Islet precursor cell (in vitro differentiated cells): ENCODE results near the gene KIF4B.
"Not testable (repeated sequence)": the region's sequence is repeated elsewhere in the genome, so short reads cannot be mapped to it uniquely, and the experiment has no call there.

Experiments
- DNase-seq: peaks from one replicate; pipeline ENCODE4 v3.0.0-alpha.2; 2018

KIF4B gene

GRCh38 chr5:155006265-155006664 is 7.3 kb upstream of the KIF4B start:
- not testable (repeated sequence) for DNase-seq

GRCh38 chr5:155008669-155009068 is 4.9 kb upstream of the KIF4B start:
- peak; percentile 70 for DNase-seq

- no peak for DNase-seq
These were observed 2.7 kb upstream of the KIF4B start for GRCh38 chr5:155010881-155011280.

GRCh38 chr5:155015239-155015638 is 1.7 kb downstream of the KIF4B start:
- DNase-seq = no peak

GRCh38 chr5:155017610-155018009 is 4.1 kb downstream of the KIF4B start:
- DNase-seq = no peak

GRCh38 chr5:155019601-155020226 is 6.2 kb downstream of the KIF4B start:
- no peak for DNase-seq

- DNase-seq = no peak
These were observed 8.3 kb downstream of the KIF4B start for GRCh38 chr5:155021842-155022241.

GRCh38 chr5:155023320-155023719 is 9.8 kb downstream of the KIF4B start:
- no peak for DNase-seq

- DNase-seq = no peak
These were observed 10.5 kb downstream of the KIF4B start for GRCh38 chr5:155024015-155024414.

- DNase-seq = no peak
These were observed 12.3 kb downstream of the KIF4B start for GRCh38 chr5:155025895-155026294.

- DNase-seq = no peak
These were observed 14.6 kb downstream of the KIF4B start for GRCh38 chr5:155027993-155028629.

- no peak for DNase-seq
These were observed 15.7 kb downstream of the KIF4B start for GRCh38 chr5:155029240-155029639.

GRCh38 chr5:155034145-155034744 is 20.7 kb downstream of the KIF4B start:
- not testable (repeated sequence) for DNase-seq

GRCh38 chr5:155035087-155035486 is 21.5 kb downstream of the KIF4B start:
- not testable (repeated sequence) for DNase-seq

GRCh38 chr5:155040984-155041653 is 27.6 kb downstream of the KIF4B start:
- no peak for DNase-seq

GRCh38 chr5:155044591-155044990 is 31.0 kb downstream of the KIF4B start:
- DNase-seq = no peak

- peak; percentile 86 for DNase-seq
These were observed 33.0 kb downstream of the KIF4B start for GRCh38 chr5:155046591-155046990.

- DNase-seq = no peak
These were observed 34.3 kb downstream of the KIF4B start for GRCh38 chr5:155047818-155048217.

- DNase-seq = peak; percentile 82
These were observed 36.2 kb downstream of the KIF4B start for GRCh38 chr5:155049569-155050383.

- peak; percentile 78 for DNase-seq
These were observed 36.9 kb downstream of the KIF4B start for GRCh38 chr5:155050384-155051019.

GRCh38 chr5:155052532-155052931 is 39.0 kb downstream of the KIF4B start:
- peak; percentile 57 for DNase-seq

GRCh38 chr5:155053501-155053900 is 39.9 kb downstream of the KIF4B start:
- DNase-seq = peak; percentile 82
